ENCODE results near the gene GPRIN1.

Gene GPRIN1

DNA sequence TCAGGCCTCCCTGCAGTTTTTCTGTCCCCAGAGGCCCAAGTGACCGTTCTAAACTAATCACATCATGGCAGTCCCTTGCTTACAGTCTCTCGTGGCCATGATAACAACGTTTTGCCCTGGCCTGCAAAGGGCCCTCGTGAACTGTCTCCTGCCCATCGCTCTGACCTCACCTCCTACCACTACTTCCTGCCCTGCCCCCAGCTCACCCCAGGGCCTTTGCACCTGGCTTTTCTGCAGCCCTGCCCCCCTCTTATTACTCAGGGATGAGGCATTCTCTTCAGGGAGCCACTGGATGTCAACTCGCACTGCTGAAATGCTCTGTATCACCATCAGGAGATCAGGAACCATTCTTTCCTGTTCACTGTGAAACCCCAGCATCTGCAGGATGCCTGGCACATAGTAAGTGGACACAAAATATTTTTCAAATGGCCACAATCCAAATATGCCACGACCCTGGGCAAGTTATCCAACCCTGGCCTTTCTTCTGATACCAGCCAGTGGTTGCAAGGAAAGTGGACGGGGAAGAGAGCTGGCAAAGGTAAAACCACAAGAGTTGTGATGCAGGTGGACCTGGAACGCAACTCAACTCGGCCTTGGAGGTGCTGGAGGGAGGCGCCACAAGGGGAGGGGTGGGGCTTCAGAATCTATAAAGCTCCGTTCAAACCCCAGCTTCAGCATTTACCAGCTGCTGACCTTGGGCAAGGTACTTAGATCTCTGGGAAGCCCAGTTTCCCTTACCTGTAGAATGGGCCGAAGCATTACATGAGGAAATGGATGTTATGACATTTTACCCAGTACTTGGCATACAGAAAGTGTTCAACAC lies 18.7 kb upstream of the GPRIN1 start:
- H3K4me3 ChIP-seq (ENCODE audit: low read length), result no peak overlapping the region
- no peak for TF ChIP-seq CTCF (IDR thresholded peaks at IDR 0.05; ENCODE audit: insufficient read depth, low read depth, low read length, missing control alignments)
- no peak for DNase-seq (ENCODE audit: low read depth)

DNA sequence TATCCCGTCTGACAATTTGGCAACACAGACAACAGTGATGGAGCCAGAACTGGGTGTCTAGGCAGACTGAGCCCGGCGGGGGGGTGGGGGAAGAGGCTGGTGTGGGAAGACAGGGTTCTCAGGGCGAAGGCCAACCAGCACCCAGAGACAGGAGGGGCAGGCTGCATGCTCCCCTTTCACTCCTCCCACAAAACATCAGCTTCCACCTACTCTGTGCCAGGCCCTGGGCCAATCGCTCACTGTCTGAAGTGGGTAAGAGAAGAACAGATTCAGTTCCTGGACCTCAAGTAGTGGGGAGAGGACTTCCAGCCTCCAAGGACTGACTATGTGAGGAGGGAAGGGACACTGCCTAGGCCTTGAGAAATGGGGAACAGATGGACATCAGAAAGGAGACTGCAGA lies 17.6 kb upstream of the GPRIN1 start:
- no peak overlapping the region for H3K4me3 ChIP-seq (ENCODE audit: low read length)
- DNase-seq (ENCODE audit: low read depth), result no peak
- TF ChIP-seq CTCF (IDR thresholded peaks at IDR 0.05; ENCODE audit: insufficient read depth, low read depth, low read length, missing control alignments), result no peak

- no peak for TF ChIP-seq CTCF (IDR thresholded peaks at IDR 0.05; ENCODE audit: insufficient read depth, low read depth, low read length, missing control alignments)
- DNase-seq (ENCODE audit: low read depth), result no peak
- H3K4me3 ChIP-seq (ENCODE audit: low read length), result no peak overlapping the region
Measured at GRCh38 chr5:176626876-176627236, 16.9 kb upstream of the GPRIN1 start.

GRCh38 chr5:176625966-176626875 lies 16.3 kb upstream of the GPRIN1 start:
- peak; percentile 73 for DNase-seq (ENCODE audit: low read depth)
- TF ChIP-seq CTCF (IDR thresholded peaks at IDR 0.05; ENCODE audit: insufficient read depth, low read depth, low read length, missing control alignments), result no peak
- H3K4me3 ChIP-seq (ENCODE audit: low read length), result no peak overlapping the region

GRCh38 chr5:176625512-176625911 lies 15.6 kb upstream of the GPRIN1 start:
- DNase-seq (ENCODE audit: low read depth), result no peak
- no peak overlapping the region for H3K4me3 ChIP-seq (ENCODE audit: low read length)
- TF ChIP-seq CTCF (IDR thresholded peaks at IDR 0.05; ENCODE audit: insufficient read depth, low read depth, low read length, missing control alignments), result no peak

DNA sequence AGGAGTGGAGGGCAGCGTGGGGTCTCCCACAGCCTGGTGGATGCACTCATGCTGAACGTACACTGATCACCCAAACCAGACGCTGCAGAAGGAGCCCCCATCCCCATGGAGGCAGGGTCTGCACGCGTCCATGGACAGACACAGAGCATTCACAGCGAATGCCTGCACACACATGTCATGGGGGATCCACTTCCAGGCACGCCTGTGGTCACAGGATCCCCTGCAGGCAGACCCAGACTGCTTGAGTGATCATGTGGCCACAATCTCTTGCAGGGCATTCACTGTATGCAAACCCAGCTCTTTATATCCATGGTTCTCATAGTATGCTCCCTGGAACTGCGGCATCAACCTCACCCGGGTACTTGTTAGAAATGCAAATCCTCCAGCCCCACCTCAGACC lies 15.0 kb upstream of the GPRIN1 start:
- DNase-seq (ENCODE audit: low read depth), result no peak
- no peak for TF ChIP-seq CTCF (IDR thresholded peaks at IDR 0.05; ENCODE audit: insufficient read depth, low read depth, low read length, missing control alignments)
- no peak overlapping the region for H3K4me3 ChIP-seq (ENCODE audit: low read length)

All from epithelial cell of esophagus (primary cell).